HepG2 (cell line): Measurements from ENCODE around the gene COMMD7. TPM values are rescaled to one million over a fixed set of nuclear protein-coding genes. Genes with fewer than 3 reads are reported as not detected.

Experiments used
- DNMT1 ChIP-seq: sonication (generic); formaldehyde crosslinking; IDR thresholded peaks from 2 replicates; pipeline ENCODE4 v1.5.1; 2020; ENCODE audit warnings: mild to moderate bottlenecking, missing genetic modification reagents
- EHMT2 ChIP-seq: fragments of 200-600 bp; sonication (generic); IDR thresholded peaks from 2 replicates; pipeline ENCODE4 v1.7.0; 2017; ENCODE audit warnings: antibody characterized with exemption, low read depth, low read length, borderline replicate concordance
- FOXO1 ChIP-seq: sonication (generic); formaldehyde crosslinking; IDR thresholded peaks from 2 replicates; pipeline ENCODE4 v1.4.0; 2020; ENCODE audit warnings: missing genetic modification reagents
- GPN1 ChIP-seq: sonication (generic); formaldehyde crosslinking; IDR thresholded peaks from 2 replicates; pipeline ENCODE4 v1.5.1; 2020; ENCODE audit warnings: missing genetic modification reagents, borderline replicate concordance
- IRF2 ChIP-seq: IDR thresholded peaks from 2 replicates; pipeline ENCODE4 v1.6.1; 2018; ENCODE audit warnings: missing genetic modification reagents, missing compliant biosample characterization
- MEIS1 ChIP-seq: sonication (generic); formaldehyde crosslinking; IDR thresholded peaks from 2 replicates; pipeline ENCODE4 v1.9.0; 2021; ENCODE audit warnings: mild to moderate bottlenecking, missing genetic modification reagents, moderate library complexity, borderline replicate concordance
- NAIF1 ChIP-seq: sonication (generic); formaldehyde crosslinking; IDR thresholded peaks from 2 replicates; pipeline ENCODE4 v1.5.0; 2020; ENCODE audit warnings: mild to moderate bottlenecking, missing genetic modification reagents, borderline replicate concordance
- RXRA ChIP-seq: sonication (generic); formaldehyde crosslinking; IDR thresholded peaks from 2 replicates; pipeline ENCODE4 v1.5.1; 2020; ENCODE audit warnings: missing genetic modification reagents
- SNAPC2 ChIP-seq: sonication (generic); formaldehyde crosslinking; IDR thresholded peaks from 2 replicates; pipeline ENCODE4 v1.8.1; 2022; ENCODE audit warnings: mild to moderate bottlenecking, missing genetic modification reagents
- SNAPC4 ChIP-seq: sonication (generic); formaldehyde crosslinking; IDR thresholded peaks from 2 replicates; pipeline ENCODE4 v1.4.0; 2020; ENCODE audit warnings: mild to moderate bottlenecking, missing genetic modification reagents
- SNRNP70 ChIP-seq: fragments of 200-400 bp; formaldehyde crosslinking; IDR thresholded peaks from 2 replicates; pipeline ENCODE4 v1.6.1; 2017; ENCODE audit warnings: mild to moderate bottlenecking, low read depth, low read length, moderate library complexity
- STAG1 ChIP-seq: sonication (generic); formaldehyde crosslinking; IDR thresholded peaks from 2 replicates; pipeline ENCODE4 v1.4.0; 2020; ENCODE audit warnings: missing genetic modification reagents
- ZFP36L2 ChIP-seq: sonication (generic); formaldehyde crosslinking; IDR thresholded peaks from 2 replicates; pipeline ENCODE4 v1.4.0; 2020; ENCODE audit warnings: missing genetic modification reagents
- ZFY ChIP-seq: sonication (generic); formaldehyde crosslinking; IDR thresholded peaks from 2 replicates; pipeline ENCODE4 v1.4.0; 2020; ENCODE audit warnings: missing genetic modification reagents
- ZMYM2 ChIP-seq: sonication (generic); formaldehyde crosslinking; IDR thresholded peaks from 2 replicates; pipeline ENCODE4 v1.8.0; 2022; ENCODE audit warnings: mild to moderate bottlenecking, missing genetic modification reagents
- ZNF205 ChIP-seq: IDR thresholded peaks from 2 replicates; pipeline ENCODE4 v1.6.1; 2018; ENCODE audit warnings: missing biosample characterization, missing genetic modification reagents
- ZNF296 ChIP-seq: sonication (generic); formaldehyde crosslinking; conservative IDR thresholded peaks from 2 replicates; pipeline ENCODE4 v1.5.0; 2020; ENCODE audit warnings: mild to moderate bottlenecking, missing genetic modification reagents
- ZNF414 ChIP-seq: sonication (generic); formaldehyde crosslinking; IDR thresholded peaks from 2 replicates; pipeline ENCODE4 v1.5.0; 2020; ENCODE audit warnings: missing genetic modification reagents
- ZNF543 ChIP-seq: sonication (generic); formaldehyde crosslinking; IDR thresholded peaks from 2 replicates; pipeline ENCODE4 v1.4.0; 2020; ENCODE audit warnings: mild to moderate bottlenecking, missing genetic modification reagents
- ZNF713 ChIP-seq: sonication (generic); formaldehyde crosslinking; IDR thresholded peaks from 2 replicates; pipeline ENCODE4 v1.4.0; 2020; ENCODE audit warnings: mild to moderate bottlenecking, missing genetic modification reagents
- ZNF768 ChIP-seq: sonication (generic); formaldehyde crosslinking; IDR thresholded peaks from 2 replicates; pipeline ENCODE4 v1.4.0; 2020; ENCODE audit warnings: missing genetic modification reagents
- polyA plus RNA-seq, 8 experiments: library from polyadenylated mRNA; depleted of rRNA in 3 of 8; stranded (reverse) in 7 of 8; unstranded in 1 of 8; fragments of >200 nt; fragmentation: Illumina TruSeq in 4 of 8; extraction: Trizol in 4 of 8; gene quantifications; 2 replicates each; pipeline versions ENCODE4 v1.2.1 to v1.2.3, GENCODE V29; 2011 to 2016; ENCODE audit warnings: low read depth in 4 of 8, missing spikeins in 1 of 8, mixed read lengths in 1 of 8; ENCODE audit not compliant: insufficient read depth in 1 of 8
- total RNA-seq, 5 experiments: library from RNA; depleted of rRNA; stranded (reverse); fragments of >200 nt; fragmentation: Illumina TruSeq; extraction: Trizol; gene quantifications; 2 replicates each; pipeline ENCODE4 v1.2.3, GENCODE V29; 2016; ENCODE audit warnings: low read depth in 1 of 5
- TF ChIP-seq, protein P1 (sequence below): IDR thresholded peaks from 2 replicates; pipeline ENCODE4 v1.6.1; 2016; ENCODE audit warnings: low read depth, control low read depth

The COMMD7 gene
- total and polyA plus RNA-seq, 2 of the 13 experiments (the other 11 are each of a cell fraction or from before 2014, with no cell fraction given): 42.1 to 53.3 TPM

- TF ChIP-seq SNRNP70: no peak
- peak; percentile 7; the same call in 1 of the 2 replicates for TF ChIP-seq FOXO1 (CRISPR knock-in tag)
- no peak for TF ChIP-seq SNAPC4 (CRISPR knock-in tag)
- no peak for TF ChIP-seq ZFP36L2 (CRISPR knock-in tag)
- no peak for TF ChIP-seq GPN1
- TF ChIP-seq RXRA (CRISPR knock-in tag): peak; percentile 52; the same call in 1 of the 2 replicates
- TF ChIP-seq ZNF543 (CRISPR knock-in tag): peak; percentile 78; the same call in 1 of the 2 replicates
- TF ChIP-seq ZNF713 (CRISPR knock-in tag): no peak
- peak; percentile 43; the same call in 1 of the 2 replicates for TF ChIP-seq STAG1 (CRISPR knock-in tag)
- no peak for TF ChIP-seq ZNF205 (CRISPR knock-in tag)
- peak; percentile 61; the same call in 1 of the 2 replicates for TF ChIP-seq ZNF414 (CRISPR knock-in tag)
- no peak for TF ChIP-seq SNAPC2
- no peak for TF ChIP-seq MEIS1 (CRISPR knock-in tag)
- TF ChIP-seq IRF2: no peak
- peak; percentile 77; the same call in 1 of the 2 replicates for TF ChIP-seq ZNF768 (CRISPR knock-in tag)
- TF ChIP-seq ZMYM2 (CRISPR knock-in tag): peak; percentile 33; the same call in 1 of the 2 replicates
- TF ChIP-seq NAIF1 (CRISPR knock-in tag): no peak
- TF ChIP-seq, protein P1, sequence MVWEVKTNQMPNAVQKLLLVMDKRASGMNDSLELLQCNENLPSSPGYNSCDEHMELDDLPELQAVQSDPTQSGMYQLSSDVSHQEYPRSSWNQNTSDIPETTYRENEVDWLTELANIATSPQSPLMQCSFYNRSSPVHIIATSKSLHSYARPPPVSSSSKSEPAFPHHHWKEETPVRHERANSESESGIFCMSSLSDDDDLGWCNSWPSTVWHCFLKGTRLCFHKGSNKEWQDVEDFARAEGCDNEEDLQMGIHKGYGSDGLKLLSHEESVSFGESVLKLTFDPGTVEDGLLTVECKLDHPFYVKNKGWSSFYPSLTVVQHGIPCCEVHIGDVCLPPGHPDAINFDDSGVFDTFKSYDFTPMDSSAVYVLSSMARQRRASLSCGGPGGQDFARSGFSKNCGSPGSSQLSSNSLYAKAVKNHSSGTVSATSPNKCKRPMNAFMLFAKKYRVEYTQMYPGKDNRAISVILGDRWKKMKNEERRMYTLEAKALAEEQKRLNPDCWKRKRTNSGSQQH (CRISPR knock-in tag): 0 out of 2 replicates have a peak, but pooled peaks have one; percentile 52
- peak; percentile 61; the same call in 1 of the 2 replicates for TF ChIP-seq DNMT1 (CRISPR knock-in tag)
- peak; percentile 67 for TF ChIP-seq ZFY (CRISPR knock-in tag)
- no peak for TF ChIP-seq EHMT2
- 0 out of 2 replicates have a peak, but pooled peaks have one; percentile 55 for TF ChIP-seq ZNF296 (CRISPR knock-in tag)
These were observed 70.0 kb downstream of the COMMD7 start (continued) for GRCh38 chr20:32672982-32673851.
